Stimulated activated CD8-positive, alpha-beta memory T cell treated with anti-CD3 and anti-CD28 coated beads, Interleukin-2, amount 100 ng/mL, for 48 hours (primary cell): Measurements from ENCODE around the gene DACH2.

ENCODE experiments used
- DNase-seq, 2 donors: peaks; one replicate each; pipeline ENCODE4 v3.0.0-alpha.2; 2020; ENCODE audit warnings: low read depth in 2 of 2

The DACH2 gene

GRCh38 chrX:86805241-86805640 lies 657.0 kb downstream of the DACH2 start:
- no peak for DNase-seq

- DNase-seq = no peak
These were observed 658.5 kb downstream of the DACH2 start for GRCh38 chrX:86806786-86807185.

DNA sequence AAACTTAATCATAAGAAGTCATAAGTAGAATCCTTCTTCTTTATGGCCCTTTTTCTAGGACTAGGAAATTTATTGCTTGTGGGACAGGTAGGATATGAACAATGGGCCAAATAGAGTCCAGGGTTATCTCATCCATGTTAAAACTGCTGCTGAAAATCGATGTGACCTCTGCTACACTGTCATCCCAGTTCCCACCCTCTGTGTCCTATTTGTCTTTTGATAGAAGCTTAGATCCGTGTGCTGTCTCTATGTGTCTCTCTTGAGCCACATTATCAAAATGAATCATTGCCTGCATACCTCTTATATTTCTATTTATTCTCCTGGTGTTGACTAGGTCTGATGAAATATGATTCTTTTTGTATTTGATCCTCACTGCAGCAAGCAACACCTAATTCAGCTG lies 661.4 kb downstream of the DACH2 start:
- DNase-seq = no peak

DNA sequence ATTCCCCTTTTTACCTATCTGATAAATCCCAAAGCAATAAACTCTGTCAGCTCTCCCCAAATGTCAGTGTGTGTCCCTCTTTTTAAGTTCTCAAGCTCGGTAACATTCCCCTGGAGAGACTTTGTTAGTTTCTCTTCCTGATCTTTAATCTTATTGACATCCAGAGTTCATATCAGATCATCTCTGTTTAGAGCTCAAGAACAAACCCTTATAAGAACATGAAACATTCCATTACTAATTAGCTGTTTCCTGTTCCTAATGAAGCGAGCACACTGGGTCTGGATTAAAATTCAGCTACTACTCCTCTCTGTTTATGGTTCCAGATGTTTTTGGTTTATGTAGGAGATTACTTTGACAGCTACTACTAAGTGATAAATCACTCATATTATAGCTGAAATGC lies 681.5 kb downstream of the DACH2 start:
- no peak for DNase-seq

DNA sequence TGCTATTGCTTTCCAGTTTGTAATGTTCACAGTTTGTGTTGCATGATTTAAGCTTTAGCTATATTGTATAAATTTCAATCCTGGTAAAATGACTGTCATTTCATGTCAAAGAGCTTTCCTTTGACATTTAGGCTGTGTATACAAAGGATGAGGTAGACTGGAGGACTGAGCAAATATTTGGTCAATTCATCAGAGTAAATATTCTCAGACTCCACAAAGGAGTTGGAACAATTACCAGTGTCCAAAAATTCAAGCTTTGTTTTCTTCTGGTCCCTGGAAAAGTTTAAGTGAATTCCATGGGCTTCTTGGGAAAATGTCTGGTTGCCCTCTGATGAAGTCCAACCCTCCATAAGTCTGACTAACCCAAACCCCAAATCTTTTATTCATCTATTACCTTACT lies 682.4 kb downstream of the DACH2 start:
- DNase-seq = no peak

- no peak for DNase-seq
These were observed 696.9 kb downstream of the DACH2 start for GRCh38 chrX:86845101-86845500.
